ENCODE data around the gene FOXA1.

- TF ChIP-seq CTCF (IDR thresholded peaks at IDR 0.05): no peak
- TF ChIP-seq EZH2 (IDR thresholded peaks at IDR 0.05; ENCODE audit: borderline replicate concordance, insufficient read depth, low read depth, low read length, poor library complexity, severe bottlenecking): no peak
Measured at GRCh38 chr14:37580146-37580545, 14.9 kb downstream of the FOXA1 start.
